OCI-LY1 (cell line): ENCODE data around the gene CHRNA4.

Experiments
- H2AFZ ChIP-seq: fragments of 200-600 bp; sonication (generic), shearing (Covaris generic); 2 replicates; pipeline ENCODE4 v1.6.0; 2014; ENCODE audit warnings: antibody characterized with exemption, mild to moderate bottlenecking, low read length
- H3F3A ChIP-seq: fragments of 200-600 bp; sonication (generic), shearing (Covaris generic); 2 replicates; pipeline ENCODE4 v1.6.0; 2014; ENCODE audit warnings: mild to moderate bottlenecking, antibody characterized with exemption, low read length, moderate library complexity; ENCODE audit not compliant: insufficient read depth
- H3K27ac ChIP-seq: fragments of 200-600 bp; sonication (generic); 2 replicates; pipeline ENCODE4 v1.5.1; 2014; ENCODE audit warnings: low read length, mixed run types, mild to moderate bottlenecking, low read depth; ENCODE audit not compliant: poor library complexity, severe bottlenecking
- H3K27me3 ChIP-seq: fragments of 200-600 bp; sonication (generic); 2 replicates; pipeline ENCODE4 v1.6.0; 2014; ENCODE audit warnings: antibody characterized with exemption, mild to moderate bottlenecking, low read length, moderate library complexity; ENCODE audit not compliant: insufficient read depth
- H3K36me3 ChIP-seq: fragments of 200-600 bp; sonication (generic); 2 replicates; pipeline ENCODE4 v1.6.1; 2014; ENCODE audit warnings: mild to moderate bottlenecking, antibody characterized with exemption, low read length, moderate library complexity, mixed read lengths; ENCODE audit not compliant: insufficient read depth
- H3K4me1 ChIP-seq: fragments of 200-600 bp; sonication (generic); 2 replicates; pipeline ENCODE4 v1.5.1; 2014; ENCODE audit warnings: mild to moderate bottlenecking, low read length, moderate library complexity; ENCODE audit not compliant: insufficient read depth, severe bottlenecking
- H3K4me2 ChIP-seq: fragments of 200-600 bp; sonication (generic), shearing (Covaris generic); 2 replicates; pipeline ENCODE4 v1.6.1; 2014; ENCODE audit warnings: low read length
- H3K4me3 ChIP-seq: fragments of 200-600 bp; sonication (generic); 2 replicates; pipeline ENCODE4 v1.5.1; 2014; ENCODE audit warnings: low read length, low read depth, mild to moderate bottlenecking, mixed read lengths; ENCODE audit not compliant: poor library complexity, severe bottlenecking
- H3K79me2 ChIP-seq: fragments of 200-600 bp; shearing (Covaris generic); 2 replicates; pipeline ENCODE4 v1.6.1; 2016; ENCODE audit warnings: mixed run types, low read length, mixed read lengths; ENCODE audit not compliant: insufficient read depth
- H3K9ac ChIP-seq: fragments of 200-600 bp; sonication (generic), shearing (Covaris generic); 2 replicates; pipeline ENCODE4 v1.6.1; 2014; ENCODE audit warnings: mild to moderate bottlenecking, low read length, mixed read lengths
- H3K9me2 ChIP-seq: fragments of 200-600 bp; sonication (generic), shearing (Covaris generic); 2 replicates; pipeline ENCODE4 v1.6.1; 2014; ENCODE audit warnings: low read depth, mild to moderate bottlenecking, low read length, mixed read lengths
- H3K9me3 ChIP-seq: fragments of 200-600 bp; shearing (Covaris generic); 2 replicates; pipeline ENCODE4 v1.6.1; 2014; ENCODE audit warnings: low read length, mixed read lengths
- H4K20me1 ChIP-seq: fragments of 200-600 bp; sonication (generic), shearing (Covaris generic); 2 replicates; pipeline ENCODE4 v1.6.0; 2016; ENCODE audit warnings: mild to moderate bottlenecking, low read length; ENCODE audit not compliant: insufficient read depth
- EZH2 ChIP-seq: fragments of 200-600 bp; sonication (generic), shearing (Covaris generic); IDR thresholded peaks from 2 replicates; pipeline ENCODE4 v1.8.0; 2017; ENCODE audit warnings: borderline replicate concordance, mixed run types, mild to moderate bottlenecking, antibody characterized with exemption, low read length, moderate library complexity, mixed read lengths
- TF ChIP-seq, protein P1 (sequence below): fragments of 200-600 bp; sonication (generic), shearing (Covaris generic); IDR thresholded peaks from 2 replicates; pipeline ENCODE4 v1.5.1; 2017; ENCODE audit warnings: mild to moderate bottlenecking, antibody characterized with exemption, low read length, moderate library complexity, mixed read lengths

Gene CHRNA4

GRCh38 chr20:63364801-63365585, 3.8 kb upstream of the CHRNA4 start:
- TF ChIP-seq, protein P1, sequence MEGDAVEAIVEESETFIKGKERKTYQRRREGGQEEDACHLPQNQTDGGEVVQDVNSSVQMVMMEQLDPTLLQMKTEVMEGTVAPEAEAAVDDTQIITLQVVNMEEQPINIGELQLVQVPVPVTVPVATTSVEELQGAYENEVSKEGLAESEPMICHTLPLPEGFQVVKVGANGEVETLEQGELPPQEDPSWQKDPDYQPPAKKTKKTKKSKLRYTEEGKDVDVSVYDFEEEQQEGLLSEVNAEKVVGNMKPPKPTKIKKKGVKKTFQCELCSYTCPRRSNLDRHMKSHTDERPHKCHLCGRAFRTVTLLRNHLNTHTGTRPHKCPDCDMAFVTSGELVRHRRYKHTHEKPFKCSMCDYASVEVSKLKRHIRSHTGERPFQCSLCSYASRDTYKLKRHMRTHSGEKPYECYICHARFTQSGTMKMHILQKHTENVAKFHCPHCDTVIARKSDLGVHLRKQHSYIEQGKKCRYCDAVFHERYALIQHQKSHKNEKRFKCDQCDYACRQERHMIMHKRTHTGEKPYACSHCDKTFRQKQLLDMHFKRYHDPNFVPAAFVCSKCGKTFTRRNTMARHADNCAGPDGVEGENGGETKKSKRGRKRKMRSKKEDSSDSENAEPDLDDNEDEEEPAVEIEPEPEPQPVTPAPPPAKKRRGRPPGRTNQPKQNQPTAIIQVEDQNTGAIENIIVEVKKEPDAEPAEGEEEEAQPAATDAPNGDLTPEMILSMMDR = no peak
- no peak for TF ChIP-seq EZH2
- no peaks in the 10 kb centered on the region for H3K4me1 ChIP-seq
- no peak overlapping the region for H2AFZ ChIP-seq
- H3K27ac ChIP-seq = no peak overlapping the region
- no peaks in the 10 kb centered on the region for H3K36me3 ChIP-seq
- H4K20me1 ChIP-seq = no peaks in the 10 kb centered on the region
- no peak overlapping the region for H3K4me2 ChIP-seq
- H3K79me2 ChIP-seq = no peaks in the 10 kb centered on the region
- H3K4me3 ChIP-seq = no peak overlapping the region
- H3K27me3 ChIP-seq = 0 out of 2 replicates have a peak, but pooled peaks cover 3% of the 10 kb centered on the region
- H3K9me2 ChIP-seq = no peaks in the 10 kb centered on the region
- no peak overlapping the region for H3K9ac ChIP-seq
- no peaks in the 10 kb centered on the region for H3F3A ChIP-seq
- no peaks in the 10 kb centered on the region for H3K9me3 ChIP-seq

GRCh38 chr20:63363981-63364561, 2.9 kb upstream of the CHRNA4 start:
- Histone ChIP-seq H3K9me3 (no peaks in the 10 kb centered on the region), H4K20me1 (no peaks in the 10 kb centered on the region), H3K79me2 (no peaks in the 10 kb centered on the region), H2AFZ (no peak overlapping the region), H3K4me1 (no peaks in the 10 kb centered on the region), H3F3A (no peaks in the 10 kb centered on the region), H3K27ac (no peak overlapping the region), H3K4me3 (no peak overlapping the region), H3K36me3 (no peaks in the 10 kb centered on the region), H3K9ac (no peak overlapping the region), H3K4me2 (no peak overlapping the region), H3K9me2 (no peaks in the 10 kb centered on the region), H3K27me3 (0 out of 2 replicates have a peak, but pooled peaks cover 3% of the 10 kb centered on the region)
- no peak for TF ChIP-seq EZH2
- TF ChIP-seq, protein P1 = no peak

- Histone ChIP-seq H3K4me3 (no peak overlapping the region), H3K4me2 (no peak overlapping the region), H2AFZ (no peak overlapping the region), H3K4me1 (no peaks in the 10 kb centered on the region), H3K36me3 (no peaks in the 10 kb centered on the region), H3K79me2 (no peaks in the 10 kb centered on the region), H4K20me1 (no peaks in the 10 kb centered on the region), H3K27ac (no peak overlapping the region), H3F3A (no peaks in the 10 kb centered on the region), H3K9me3 (no peaks in the 10 kb centered on the region), H3K9ac (no peak overlapping the region), H3K27me3 (0 out of 2 replicates have a peak, but pooled peaks cover 3% of the 10 kb centered on the region), H3K9me2 (no peaks in the 10 kb centered on the region)
- TF ChIP-seq EZH2 = no peak
- TF ChIP-seq, protein P1 = no peak
Measured at GRCh38 chr20:63363013-63363957, 2.1 kb upstream of the CHRNA4 start.
